Measurements from ENCODE around the gene CDK11A.

DNA sequence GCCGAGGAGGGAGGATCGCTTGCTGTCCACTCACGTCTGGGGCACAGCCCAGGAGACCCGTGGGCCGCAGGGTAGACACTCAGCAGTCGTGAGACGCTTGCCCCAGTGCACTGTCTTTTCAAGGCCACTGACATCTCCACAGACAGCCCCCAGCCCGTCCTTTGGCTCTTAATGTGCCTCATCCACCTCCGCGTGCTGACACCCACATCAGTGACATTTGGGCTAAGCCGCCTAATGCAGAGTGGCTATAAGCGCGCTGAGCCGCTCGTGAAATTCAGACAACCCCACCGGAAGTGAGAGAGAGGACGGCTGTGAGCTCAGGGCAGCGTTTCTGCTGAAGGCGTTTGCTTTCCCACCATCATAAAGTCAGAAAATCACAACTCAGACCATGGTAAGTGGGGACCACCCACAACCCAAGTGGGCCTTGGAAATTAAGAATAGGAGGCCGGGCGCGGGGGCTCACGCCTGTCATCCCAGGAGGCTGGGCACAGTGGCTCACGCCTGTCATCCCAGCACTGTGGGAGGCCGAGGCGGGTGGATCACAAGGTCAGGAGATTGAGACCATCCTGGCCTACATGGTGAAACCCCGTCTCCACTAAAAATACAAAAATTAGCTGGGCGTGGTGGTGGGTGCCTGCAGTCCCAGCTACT lies 40.0 kb downstream of the CDK11A start:
- TF ChIP-seq, protein P1, sequence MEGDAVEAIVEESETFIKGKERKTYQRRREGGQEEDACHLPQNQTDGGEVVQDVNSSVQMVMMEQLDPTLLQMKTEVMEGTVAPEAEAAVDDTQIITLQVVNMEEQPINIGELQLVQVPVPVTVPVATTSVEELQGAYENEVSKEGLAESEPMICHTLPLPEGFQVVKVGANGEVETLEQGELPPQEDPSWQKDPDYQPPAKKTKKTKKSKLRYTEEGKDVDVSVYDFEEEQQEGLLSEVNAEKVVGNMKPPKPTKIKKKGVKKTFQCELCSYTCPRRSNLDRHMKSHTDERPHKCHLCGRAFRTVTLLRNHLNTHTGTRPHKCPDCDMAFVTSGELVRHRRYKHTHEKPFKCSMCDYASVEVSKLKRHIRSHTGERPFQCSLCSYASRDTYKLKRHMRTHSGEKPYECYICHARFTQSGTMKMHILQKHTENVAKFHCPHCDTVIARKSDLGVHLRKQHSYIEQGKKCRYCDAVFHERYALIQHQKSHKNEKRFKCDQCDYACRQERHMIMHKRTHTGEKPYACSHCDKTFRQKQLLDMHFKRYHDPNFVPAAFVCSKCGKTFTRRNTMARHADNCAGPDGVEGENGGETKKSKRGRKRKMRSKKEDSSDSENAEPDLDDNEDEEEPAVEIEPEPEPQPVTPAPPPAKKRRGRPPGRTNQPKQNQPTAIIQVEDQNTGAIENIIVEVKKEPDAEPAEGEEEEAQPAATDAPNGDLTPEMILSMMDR (IDR thresholded peaks at IDR 0.05; ENCODE audit: insufficient read depth, low read length), result no peak
- TF ChIP-seq, protein P2, sequence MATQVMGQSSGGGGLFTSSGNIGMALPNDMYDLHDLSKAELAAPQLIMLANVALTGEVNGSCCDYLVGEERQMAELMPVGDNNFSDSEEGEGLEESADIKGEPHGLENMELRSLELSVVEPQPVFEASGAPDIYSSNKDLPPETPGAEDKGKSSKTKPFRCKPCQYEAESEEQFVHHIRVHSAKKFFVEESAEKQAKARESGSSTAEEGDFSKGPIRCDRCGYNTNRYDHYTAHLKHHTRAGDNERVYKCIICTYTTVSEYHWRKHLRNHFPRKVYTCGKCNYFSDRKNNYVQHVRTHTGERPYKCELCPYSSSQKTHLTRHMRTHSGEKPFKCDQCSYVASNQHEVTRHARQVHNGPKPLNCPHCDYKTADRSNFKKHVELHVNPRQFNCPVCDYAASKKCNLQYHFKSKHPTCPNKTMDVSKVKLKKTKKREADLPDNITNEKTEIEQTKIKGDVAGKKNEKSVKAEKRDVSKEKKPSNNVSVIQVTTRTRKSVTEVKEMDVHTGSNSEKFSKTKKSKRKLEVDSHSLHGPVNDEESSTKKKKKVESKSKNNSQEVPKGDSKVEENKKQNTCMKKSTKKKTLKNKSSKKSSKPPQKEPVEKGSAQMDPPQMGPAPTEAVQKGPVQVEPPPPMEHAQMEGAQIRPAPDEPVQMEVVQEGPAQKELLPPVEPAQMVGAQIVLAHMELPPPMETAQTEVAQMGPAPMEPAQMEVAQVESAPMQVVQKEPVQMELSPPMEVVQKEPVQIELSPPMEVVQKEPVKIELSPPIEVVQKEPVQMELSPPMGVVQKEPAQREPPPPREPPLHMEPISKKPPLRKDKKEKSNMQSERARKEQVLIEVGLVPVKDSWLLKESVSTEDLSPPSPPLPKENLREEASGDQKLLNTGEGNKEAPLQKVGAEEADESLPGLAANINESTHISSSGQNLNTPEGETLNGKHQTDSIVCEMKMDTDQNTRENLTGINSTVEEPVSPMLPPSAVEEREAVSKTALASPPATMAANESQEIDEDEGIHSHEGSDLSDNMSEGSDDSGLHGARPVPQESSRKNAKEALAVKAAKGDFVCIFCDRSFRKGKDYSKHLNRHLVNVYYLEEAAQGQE (IDR thresholded peaks at IDR 0.05; ENCODE audit: insufficient replicate concordance, low read depth), result no peak
